ENCODE results near the gene ADAM8. TPM values are rescaled to one million over a fixed set of nuclear protein-coding genes. Genes with fewer than 3 reads are reported as not detected.
"Not testable (repeated sequence)": the region's sequence is repeated elsewhere in the genome, so short reads cannot be mapped to it uniquely, and the experiment has no call there.

The ADAM8 gene
- total and polyA plus RNA-seq, 2 of the 4 experiments (the other 2 are of a cell fraction), result under 0.01 to 0.74 TPM

GRCh38 chr10:133221756-133222155 lies 54.9 kb downstream of the ADAM8 start:
- DNase-seq; POLR2A ChIA-PET (ENCODE audit: unreplicated experiment); H3K18ac ChIP-seq (ENCODE audit: low read depth, low read length); BruUV-seq (replicated peaks); dilution Hi-C loops (cut with HindIII; ENCODE audit: low sequenced_read_pairs, unreplicated experiment); H3K4me2 ChIP-seq (ENCODE audit: low read depth, low read length); H3K79me1 ChIP-seq (ENCODE audit: low read depth in 1 of 2, low read length in 2 of 2); H4K20me1 ChIP-seq (ENCODE audit: insufficient read depth, low read length); H3K4ac ChIP-seq (ENCODE audit: low read depth, low read length); in situ Hi-C loops (cut with MboI; ENCODE audit: low sequenced_read_pairs); H2AFZ ChIP-seq (replicated peaks; ENCODE audit: low read length, poor library complexity); H2AK5ac ChIP-seq (ENCODE audit: low read depth, low read length); H2BK120ac ChIP-seq (ENCODE audit: low read depth, low read length); H3K4me3 ChIP-seq (ENCODE audit: insufficient read depth, low read depth, low read length); H3K9me3 ChIP-seq (ENCODE audit: control insufficient read depth, insufficient read depth, low read length); H3K14ac ChIP-seq (replicated peaks; ENCODE audit: low read depth, low read length); H2BK5ac ChIP-seq (ENCODE audit: low read depth, low read length, poor library complexity, severe bottlenecking); H3K9ac ChIP-seq (ENCODE audit: low read depth, low read length); H2BK15ac ChIP-seq (ENCODE audit: low read depth, low read length); intact Hi-C loops (cut with micrococcal nuclease); H3K23ac ChIP-seq (ENCODE audit: low read depth, low read length); H4K8ac ChIP-seq (ENCODE audit: low read depth in 2 of 2, low read length in 2 of 2); H2BK20ac ChIP-seq (ENCODE audit: low read depth, low read length); H3K56ac ChIP-seq (ENCODE audit: extremely low read depth, insufficient read depth, low read length); H3K27ac ChIP-seq (ENCODE audit: insufficient read depth, low read length); H2AK9ac ChIP-seq (replicated peaks; ENCODE audit: low read depth, low read length, poor library complexity); H3K4me1 ChIP-seq (ENCODE audit: control insufficient read depth, insufficient read depth, low read length); ATAC-seq (ENCODE audit: low read depth); H3K36me3 ChIP-seq (ENCODE audit: control insufficient read depth, insufficient read depth, low read length); H4K5ac ChIP-seq (ENCODE audit: low read depth, low read length); H3K9me1 ChIP-seq (ENCODE audit: insufficient read depth, low read length); CTCF ChIA-PET; H4K91ac ChIP-seq (ENCODE audit: insufficient read depth, low read depth, low read length): not testable (repeated sequence)
- WGBS, 2 experiments (ENCODE audit: extremely low coverage in 2 of 2, insufficient read length in 1 of 2), result 100% methylated on average over 4 of the region's 22 CpGs; no CpG with 5 or more reads in 1 of the 2 experiments
- H3K27me3 ChIP-seq (ENCODE audit: control insufficient read depth, insufficient read depth, low read length), result peaks cover 21% of the 10 kb centered on the region; the same call in 1 of the 2 replicates
